ENCODE data around the gene ASCL3.
"Not testable (repeated sequence)": the region's sequence is repeated elsewhere in the genome, so short reads cannot be mapped to it uniquely, and the experiment has no call there.

Gene ASCL3

GRCh38 chr11:8942518-8943066 lies at the start of gene ASCL3:
TSS of gene ASCL3 (minus strand) at chr11:8943016. CDS start at chr11:8938161, 4,855 bp downstream.
- H3K4me3 ChIP-seq (replicated peaks; ENCODE audit: low read depth, low read length) = no peak within 1 kb of the TSS
- DNase-seq (ENCODE audit: extremely low read depth, low read depth) = no peak
- TF ChIP-seq CTCF (IDR thresholded peaks at IDR 0.05; ENCODE audit: low read depth, low read length, missing control alignments) = no peak

- no peak overlapping the region for H3K4me3 ChIP-seq (replicated peaks; ENCODE audit: low read depth, low read length)
- DNase-seq (ENCODE audit: extremely low read depth, low read depth) = no peak
- no peak for TF ChIP-seq CTCF (IDR thresholded peaks at IDR 0.05; ENCODE audit: low read depth, low read length, missing control alignments)
These were observed 46.6 kb upstream of the ASCL3 start for GRCh38 chr11:8989453-8989852.

DNA sequence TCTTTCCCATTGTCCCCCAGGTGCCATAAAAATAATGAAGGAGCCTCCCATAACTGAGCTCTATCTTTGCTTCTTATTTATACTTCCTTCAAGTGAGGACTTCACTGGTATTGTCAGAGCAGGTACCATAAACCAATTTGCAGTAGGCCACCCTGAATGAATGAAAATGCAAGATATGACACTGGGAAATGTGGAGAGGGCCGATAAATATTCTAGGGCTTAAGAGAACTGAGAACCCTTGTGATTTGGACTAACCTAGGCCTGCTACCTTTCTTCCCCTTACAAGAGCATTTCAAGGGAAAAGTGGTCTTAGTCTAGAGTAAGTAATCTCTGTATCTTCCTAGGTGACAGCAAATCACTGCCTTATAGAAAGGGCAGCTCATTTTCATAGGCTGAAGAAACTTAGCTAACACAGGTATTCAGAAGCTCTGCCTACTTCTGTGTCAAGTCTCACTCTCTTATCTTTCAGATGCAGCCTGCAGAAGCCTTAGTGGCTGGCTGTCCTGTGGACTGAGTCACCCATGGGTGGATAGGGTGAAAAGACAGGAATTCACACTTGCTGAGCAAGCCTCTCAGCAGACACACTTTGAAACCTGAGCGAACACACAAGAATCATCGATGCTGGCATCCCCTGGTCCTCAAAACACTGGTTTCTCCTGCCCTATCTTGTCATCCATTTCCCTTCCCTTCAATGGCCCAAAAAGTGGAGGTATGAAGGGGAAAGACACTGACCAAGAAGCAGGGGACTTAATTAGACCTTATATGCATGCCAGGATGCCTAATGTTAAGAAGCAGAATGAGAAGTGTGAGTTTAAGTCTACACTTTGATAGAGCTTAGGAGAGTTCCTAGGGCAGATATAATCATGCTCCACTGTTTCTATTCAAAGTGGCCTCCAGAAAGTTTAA lies 45.8 kb upstream of the ASCL3 start:
- H3K4me3 ChIP-seq (replicated peaks; ENCODE audit: low read depth, low read length) = no peak overlapping the region
- TF ChIP-seq CTCF (IDR thresholded peaks at IDR 0.05; ENCODE audit: low read depth, low read length, missing control alignments) = no peak
- no peak for DNase-seq (ENCODE audit: extremely low read depth, low read depth)

GRCh38 chr11:8987446-8987845 lies 44.6 kb upstream of the ASCL3 start:
- H3K4me3 ChIP-seq (replicated peaks; ENCODE audit: low read depth, low read length) = no peak overlapping the region
- DNase-seq (ENCODE audit: extremely low read depth, low read depth) = no peak
- TF ChIP-seq CTCF (IDR thresholded peaks at IDR 0.05; ENCODE audit: low read depth, low read length, missing control alignments) = no peak

DNA sequence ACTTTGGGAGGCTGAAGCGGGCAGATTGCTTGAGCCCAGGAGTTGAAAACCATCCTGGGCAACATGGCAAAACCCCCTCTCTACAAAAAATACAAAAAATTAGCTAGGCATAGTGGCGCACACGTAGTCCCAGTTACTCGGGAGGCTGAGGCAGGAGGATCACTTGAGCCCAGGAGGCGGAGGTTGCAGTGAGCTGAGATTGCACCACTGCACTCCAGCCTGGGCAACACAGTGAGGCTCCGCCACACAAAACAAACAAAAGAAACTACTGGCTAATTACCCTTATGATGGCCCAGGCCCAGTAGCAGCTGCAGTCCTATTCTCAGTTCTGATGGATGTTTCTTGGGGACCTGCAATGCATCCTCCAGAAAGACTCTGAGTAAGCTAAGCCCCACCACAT lies 44.0 kb upstream of the ASCL3 start:
- DNase-seq (ENCODE audit: extremely low read depth, low read depth); H3K4me3 ChIP-seq (replicated peaks; ENCODE audit: low read depth, low read length): not testable (repeated sequence)

GRCh38 chr11:8985462-8985861 lies 42.6 kb upstream of the ASCL3 start:
- no peak overlapping the region for H3K4me3 ChIP-seq (replicated peaks; ENCODE audit: low read depth, low read length)
- no peak for TF ChIP-seq CTCF (IDR thresholded peaks at IDR 0.05; ENCODE audit: low read depth, low read length, missing control alignments)
- no peak for DNase-seq (ENCODE audit: extremely low read depth, low read depth)

DNA sequence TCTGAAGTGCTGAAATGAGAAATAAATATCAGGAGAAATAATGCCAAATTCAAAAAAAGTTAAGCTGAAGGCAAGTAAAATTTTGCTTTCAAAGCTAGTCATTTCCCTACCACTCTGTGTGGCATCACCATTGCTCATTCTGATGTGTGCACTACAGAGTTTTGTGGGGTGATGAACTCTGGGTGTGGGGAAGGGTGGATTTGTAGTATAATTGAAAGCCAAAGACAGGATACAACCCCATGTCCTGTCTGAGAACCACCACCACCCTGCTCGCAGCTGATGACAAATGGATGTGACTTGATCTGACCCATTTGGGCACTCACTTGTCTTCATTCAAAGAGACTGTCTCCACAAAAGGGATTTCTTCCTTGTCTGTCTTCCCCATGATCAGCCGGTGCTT lies 40.7 kb upstream of the ASCL3 start:
- no peak for DNase-seq (ENCODE audit: extremely low read depth, low read depth)
- TF ChIP-seq CTCF (IDR thresholded peaks at IDR 0.05; ENCODE audit: low read depth, low read length, missing control alignments) = no peak
- no peak overlapping the region for H3K4me3 ChIP-seq (replicated peaks; ENCODE audit: low read depth, low read length)

Measured in HFF-Myc (cell line).